HG02870 (cell line): ENCODE results near the gene ATP1A1.

Experiments used
- ATAC-seq: cut with Tn5 transposase; IDR thresholded peaks from one replicate; pipeline ENCODE4 v1.9.1; 2021; ENCODE audit warnings: mild to moderate bottlenecking, moderate library complexity; ENCODE audit not compliant: unreplicated experiment

The ATP1A1 gene

GRCh38 chr1:116372651-116373430 lies at the start of gene ATP1A1:
ATP1A1 (plus strand) TSS chr1:116373244; CDS start chr1:116373512, 268 bp downstream.
- peak; percentile 60 for ATAC-seq

GRCh38 chr1:116323491-116323890 lies 49.6 kb upstream of the ATP1A1 start:
- ATAC-seq, result no peak

- no peak for ATAC-seq
Observed at GRCh38 chr1:116324411-116324810, 48.6 kb upstream of the ATP1A1 start.

- ATAC-seq, result no peak
Observed at GRCh38 chr1:116325104-116325503, 47.9 kb upstream of the ATP1A1 start.

- ATAC-seq, result no peak
Observed at GRCh38 chr1:116325922-116326321, 47.1 kb upstream of the ATP1A1 start.

- ATAC-seq, result no peak
Observed at GRCh38 chr1:116326486-116326885, 46.6 kb upstream of the ATP1A1 start.

GRCh38 chr1:116328671-116329070 lies 44.4 kb upstream of the ATP1A1 start:
- ATAC-seq, result no peak

- no peak for ATAC-seq
Observed at GRCh38 chr1:116329524-116330341, 43.3 kb upstream of the ATP1A1 start.

GRCh38 chr1:116330342-116330652 lies 42.7 kb upstream of the ATP1A1 start:
- no peak for ATAC-seq

- ATAC-seq, result no peak
Observed at GRCh38 chr1:116330846-116331245, 42.2 kb upstream of the ATP1A1 start.

- ATAC-seq, result no peak
Observed at GRCh38 chr1:116331523-116331922, 41.5 kb upstream of the ATP1A1 start.

- ATAC-seq, result no peak
Observed at GRCh38 chr1:116332451-116332850, 40.6 kb upstream of the ATP1A1 start.

- ATAC-seq, result no peak
Observed at GRCh38 chr1:116333171-116334014, 39.7 kb upstream of the ATP1A1 start.

GRCh38 chr1:116334015-116334547 lies 39.0 kb upstream of the ATP1A1 start:
- no peak for ATAC-seq

GRCh38 chr1:116334868-116335635 lies 38.0 kb upstream of the ATP1A1 start:
- no peak for ATAC-seq

GRCh38 chr1:116335850-116336624 lies 37.0 kb upstream of the ATP1A1 start:
- no peak for ATAC-seq

- no peak for ATAC-seq
Observed at GRCh38 chr1:116337398-116337797, 35.6 kb upstream of the ATP1A1 start.

- no peak for ATAC-seq
Observed at GRCh38 chr1:116338400-116338799, 34.6 kb upstream of the ATP1A1 start.

GRCh38 chr1:116340506-116341231 lies 32.4 kb upstream of the ATP1A1 start:
- no peak for ATAC-seq
